A549 (cell line): Measurements from ENCODE around the gene RNF207. TPM values are rescaled to one million over a fixed set of nuclear protein-coding genes. Genes with fewer than 3 reads are reported as not detected.

Experiments used
- ATAC-seq, 2 experiments: fragments of 200-7000 bp in 1 of 2; fragments of >200 bp in 1 of 2; cut with Nextera tagmentation in 1 of 2; cut with Tn5 transposase in 1 of 2; 3 replicates each; pipeline versions ENCODE4 v1.8.0 to v1.9.1; 2018 to 2020; ENCODE audit warnings: mild to moderate bottlenecking in 1 of 2, moderate library complexity in 1 of 2
- CTCF ChIA-PET: fragments of 300-600 bp; sonication (Branson Sonifier 250); formaldehyde crosslinking; extraction: SDS; loops from one replicate; lab custom pipeline; 2021; ENCODE audit warnings: antibody characterized with exemption, inconsistent platforms; lab: Yijun Ruan, JAX
- POLR2A ChIA-PET: fragments of 350-600 bp; formaldehyde crosslinking; extraction: SDS; loops from one replicate; lab custom pipeline; 2021; ENCODE audit warnings: antibody characterized with exemption, inconsistent platforms; lab: Yijun Ruan, JAX
- DNase-seq, 2 experiments: peaks; one replicate each; pipeline versions ENCODE4 v3.0.0 to v3.0.0-alpha.2; 2011 to 2016; ENCODE audit warnings: low read depth in 1 of 2, low spot score in 1 of 2
- FAIRE-seq: peaks from 2 replicates; lab custom pipeline; 2011; peaks lifted over from hg19 to GRCh38; lab: Jason Lieb, UNC
- H3K27ac ChIP-seq, 2 experiments: fragments of >200 bp; sonication (Bioruptor Twin); formaldehyde crosslinking; 3 replicates each; pipeline ENCODE4 v1.5.1; 2016 to 2017
- H3K4me1 ChIP-seq: fragments of >200 bp; sonication (Bioruptor Twin); formaldehyde crosslinking; 3 replicates; pipeline ENCODE4 v1.6.1; 2016
- H3K4me2 ChIP-seq: fragments of >200 bp; sonication (Bioruptor Twin); formaldehyde crosslinking; 3 replicates; pipeline ENCODE4 v1.6.1; 2016
- H3K4me3 ChIP-seq: fragments of >200 bp; sonication (Bioruptor Twin); formaldehyde crosslinking; 3 replicates; pipeline ENCODE4 v1.5.1; 2016
- H3K9me3 ChIP-seq: fragments of >200 bp; sonication (Bioruptor Twin); formaldehyde crosslinking; 3 replicates; pipeline ENCODE4 v1.6.1; 2016
- BHLHE40 ChIP-seq: IDR thresholded peaks from 2 replicates; pipeline ENCODE4 v1.6.1; 2012; ENCODE audit warnings: low read depth, low read length, inconsistent platforms
- CBX2 ChIP-seq: fragments of 200-600 bp; sonication (generic); IDR thresholded peaks from 2 replicates; pipeline ENCODE4 v1.6.1; 2016; ENCODE audit warnings: low read depth, mild to moderate bottlenecking, borderline replicate concordance
- CEBPB ChIP-seq, 2 experiments: fragments of >200 bp in 1 of 2; sonication (Bioruptor Twin) in 1 of 2; formaldehyde crosslinking in 1 of 2; IDR thresholded peaks; 2 replicates each; pipeline ENCODE4 v1.6.1; 2012 to 2016
- CHD2 ChIP-seq: fragments of 150-350 bp; IDR thresholded peaks from 2 replicates; pipeline ENCODE4 v1.6.1; 2014; ENCODE audit warnings: low read length; ENCODE audit not compliant: partially characterized antibody
- CHD4 ChIP-seq: fragments of 200-600 bp; sonication (generic); IDR thresholded peaks from 2 replicates; pipeline ENCODE4 v1.6.1; 2016; ENCODE audit warnings: antibody characterized with exemption, mild to moderate bottlenecking, borderline replicate concordance
- EHF ChIP-seq: fragments of 250-450 bp; sonication (Bioruptor Pico); IDR thresholded peaks from 2 replicates; pipeline ENCODE4 v1.5.0; 2020; ENCODE audit warnings: mild to moderate bottlenecking
- EP300 ChIP-seq, 2 experiments: fragments of >200 bp; sonication (Bioruptor Twin); formaldehyde crosslinking; IDR thresholded peaks; 2 replicates in 1 of 2; 3 replicates in 1 of 2; pipeline ENCODE4 v1.6.1; 2016 to 2017
- FOXS1 ChIP-seq: fragments of 250-450 bp; sonication (Bioruptor Pico); IDR thresholded peaks from 2 replicates; pipeline ENCODE4 v1.5.0; 2020; ENCODE audit warnings: mild to moderate bottlenecking, moderate library complexity
- GATA3 ChIP-seq: IDR thresholded peaks from 2 replicates; pipeline ENCODE4 v1.6.1; 2012; ENCODE audit warnings: borderline replicate concordance
- HOXA7 ChIP-seq: fragments of 250-450 bp; sonication (Bioruptor Pico); IDR thresholded peaks from 2 replicates; pipeline ENCODE4 v1.5.0; 2020; ENCODE audit warnings: mild to moderate bottlenecking, moderate library complexity
- MAFK ChIP-seq: fragments of 450-650 bp; IDR thresholded peaks from 2 replicates; pipeline ENCODE4 v1.6.1; 2014; ENCODE audit not compliant: partially characterized antibody
- MAX ChIP-seq: IDR thresholded peaks from 2 replicates; pipeline ENCODE4 v1.6.1; 2012
- MAZ ChIP-seq: fragments of 150-350 bp; IDR thresholded peaks from 2 replicates; pipeline ENCODE4 v1.6.1; 2014; ENCODE audit warnings: antibody characterized with exemption, low read depth, low read length, borderline replicate concordance
- NFE2L2 ChIP-seq: fragments of 150-350 bp; conservative IDR thresholded peaks from 2 replicates; pipeline ENCODE4 v1.6.1; 2014; ENCODE audit warnings: low read length
- RNF2 ChIP-seq: fragments of 200-600 bp; sonication (generic); IDR thresholded peaks from 2 replicates; pipeline ENCODE4 v1.6.1; 2016; ENCODE audit warnings: low read depth, mild to moderate bottlenecking, antibody characterized with exemption, moderate library complexity, borderline replicate concordance
- TFCP2L1 ChIP-seq: fragments of 250-450 bp; sonication (Bioruptor Pico); IDR thresholded peaks from 2 replicates; pipeline ENCODE4 v1.5.0; 2021; ENCODE audit warnings: mild to moderate bottlenecking
- TP53 ChIP-seq: fragments of 250-450 bp; sonication (Bioruptor Pico); IDR thresholded peaks from 2 replicates; pipeline ENCODE4 v1.5.0; 2021; ENCODE audit warnings: mild to moderate bottlenecking, moderate library complexity
- ZC3H11A ChIP-seq: fragments of 450-650 bp; IDR thresholded peaks from 2 replicates; pipeline ENCODE4 v1.6.1; 2014; ENCODE audit warnings: antibody characterized with exemption, mild to moderate bottlenecking
- WGBS: methylation state at CpG from one replicate; pipeline ENCODE4 v1.1.6; 2017; ENCODE audit errors: missing lambda C conversion rate; 5-methylcytosine and 5-hydroxymethylcytosine counted together
- polyA plus RNA-seq, 4 experiments: library from polyadenylated mRNA; depleted of rRNA in 3 of 4; stranded (reverse); fragments of >200 nt; fragmentation: RNase III in 1 of 4; extraction: RNeasy Plus Mini Kit Qiagen cat#74134 plus additional on column Dnase treatment in 1 of 4; gene quantifications; 2 replicates in 3 of 4; 3 replicates in 1 of 4; pipeline ENCODE4 v1.2.3, GENCODE V29; 2011 to 2017

The RNF207 gene
- polyA plus RNA-seq, 2 of the 4 experiments (the other 2 are of a cell fraction): 11.3 to 24.6 TPM

- Histone ChIP-seq H3K4me3 (no peak overlapping the region), H3K4me2 (no peak overlapping the region), H3K27ac (no peak overlapping the region), H3K9me3 (no peaks in the 10 kb centered on the region), H3K4me1 (peaks cover 3% of the 10 kb centered on the region; the same call in 1 of the 3 replicates)
- TF ChIP-seq TFCP2L1 (CRISPR knock-in tag) (no peak), TP53 (CRISPR knock-in tag) (no peak)
- no peak for FAIRE-seq
- ChIA-PET CTCF (interaction anchor here (1.1 to 8.4 kb wide), 3 partner anchors 10 to 180 kb away, joined by 3 to 64 read pairs (median 7); no protein-coding TSS in a partner anchor), POLR2A (no interaction called here)
- WGBS: 95% methylated on average over 8 of the region's 8 CpGs
- no peak for DNase-seq
- ATAC-seq: no peak
Observed at GRCh38 chr1:6257541-6258069, 51.7 kb downstream of the RNF207 start.

GRCh38 chr1:6258675-6259074 is 52.8 kb downstream of the RNF207 start:
- TF ChIP-seq EP300 (IDR thresholded peaks at IDR 0.05) (no peak), MAZ (no peak), EHF (CRISPR knock-in tag) (no peak), CHD2 (no peak), CHD4 (no peak), NFE2L2 (no peak), FOXS1 (no peak), MAFK (no peak), ZC3H11A (no peak), BHLHE40 (no peak)
- CTCF ChIA-PET: interaction anchor here (0.7 to 8.4 kb wide), 3 partner anchors 12 to 206 kb away, joined by 3 to 64 read pairs (median 3); no protein-coding TSS in a partner anchor
- Histone ChIP-seq H3K9me3 (no peaks in the 10 kb centered on the region), H3K4me1 (peaks cover 3% of the 10 kb centered on the region; the same call in 1 of the 3 replicates), H3K4me2 (no peak overlapping the region), H3K4me3 (no peak overlapping the region), H3K27ac (peak overlapping the region in 1 of 2 experiments; percentile 17; a peak in 1 of 6 replicates)
- ATAC-seq (no peak), FAIRE-seq (no peak), DNase-seq (no peak)
- WGBS: 77% methylated on average over 10 of the region's 10 CpGs
- POLR2A ChIA-PET: no interaction called here

- Histone ChIP-seq H3K4me3 (peak overlapping the region; percentile 57), H3K4me2 (peak overlapping the region; percentile 97), H3K9me3 (no peaks in the 10 kb centered on the region), H3K27ac (peak overlapping the region; percentile 56 to 82; a peak in 5 of 6 replicates), H3K4me1 (peaks cover 3% of the 10 kb centered on the region; the same call in 1 of the 3 replicates)
- ChIA-PET POLR2A (interaction anchor here (0.7 kb wide), 1 partner anchor 216 kb away, joined by 3 read pairs; no protein-coding TSS in a partner anchor), CTCF (interaction anchor here (0.6 to 8.4 kb wide), 6 partner anchors 9 to 207 kb away, joined by 3 to 64 read pairs (median 3); no protein-coding TSS in a partner anchor)
- peak; percentile 37 to 71 for ATAC-seq
- no peak for FAIRE-seq
- TF ChIP-seq HOXA7: no peak
- peak; percentile 94 to 97 for TF ChIP-seq CEBPB (IDR thresholded peaks at IDR 0.05)
- peak; percentile 41; the same call in 1 of the 2 replicates for TF ChIP-seq MAX
- peak; percentile 68 to 70 for DNase-seq
- 15% methylated on average over 29 of the region's 46 CpGs for WGBS
Observed at GRCh38 chr1:6259491-6260362, 53.8 kb downstream of the RNF207 start.

GRCh38 chr1:6260433-6260934 is 54.6 kb downstream of the RNF207 start:
- FAIRE-seq (no peak), DNase-seq (no peak), ATAC-seq (peak; percentile 31 to 53; a peak in 4 of 6 replicates)
- Histone ChIP-seq H3K4me3 (peak overlapping the region; percentile 57), H3K4me2 (peak overlapping the region; percentile 97), H3K4me1 (peaks cover 3% of the 10 kb centered on the region; the same call in 1 of the 3 replicates), H3K27ac (peak overlapping the region; percentile 56 to 82; a peak in 5 of 6 replicates), H3K9me3 (no peaks in the 10 kb centered on the region)
- TF ChIP-seq RNF2: no peak
- TF ChIP-seq GATA3: no peak
- no peak for TF ChIP-seq CBX2
- ChIA-PET CTCF (interaction anchor here (0.7 to 8.4 kb wide), 3 partner anchors 10 to 81 kb away, joined by 3 to 64 read pairs (median 3); no protein-coding TSS in a partner anchor), POLR2A (no interaction called here)
- no CpG with 5 or more reads among the region's 61 CpGs for WGBS
